ENCODE results near the gene LIPA.
A peak's percentile ranks its signal among the peaks of the same experiment; 100 is the strongest.
"Not testable (repeated sequence)": the region's sequence is repeated elsewhere in the genome, so short reads cannot be mapped to it uniquely, and the experiment has no call there.

LIPA gene

GRCh38 chr10:89269433-89270152 is 18.0 kb upstream of the LIPA start:
- no peak for DNase-seq

DNA sequence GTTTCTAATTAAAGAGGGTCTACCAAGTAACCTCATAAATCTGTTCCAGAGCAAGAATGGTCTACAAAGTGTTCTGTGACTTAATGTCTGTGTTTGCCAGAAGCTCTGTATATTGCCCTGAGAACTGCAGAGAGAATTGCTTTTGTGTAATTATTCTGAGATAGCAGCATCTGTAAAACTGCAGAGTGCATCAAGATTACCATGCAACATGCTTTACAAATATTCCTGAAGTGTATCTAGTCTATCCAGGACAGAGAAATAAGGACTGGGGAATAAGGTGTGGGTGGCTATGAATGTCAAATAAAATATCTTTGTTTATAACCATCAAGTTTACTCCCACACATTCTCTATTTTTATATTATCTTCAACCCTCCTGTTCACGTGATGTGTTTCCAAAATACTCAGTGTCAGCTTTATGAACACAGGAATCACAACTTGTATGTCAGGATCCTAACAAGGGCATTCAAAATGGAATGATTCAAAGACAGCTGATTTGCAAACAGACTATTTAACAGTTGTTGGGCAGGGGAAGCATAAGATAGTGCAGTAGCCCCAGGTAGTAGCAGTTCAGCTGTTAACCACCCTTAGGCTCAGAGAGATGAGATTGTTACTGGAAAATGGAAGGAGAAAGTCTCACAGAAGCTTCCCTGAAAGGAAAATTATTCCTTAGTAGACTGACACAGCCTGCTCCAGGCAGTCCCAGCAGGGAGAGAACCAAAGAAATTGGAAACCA is 15.3 kb upstream of the LIPA start:
- DNase-seq, result no peak

GRCh38 chr10:89263531-89263930 is 12.0 kb upstream of the LIPA start:
- DNase-seq, result no peak

- DNase-seq, result no peak
Observed at GRCh38 chr10:89263091-89263490, 11.5 kb upstream of the LIPA start.

GRCh38 chr10:89262086-89263051 is 10.8 kb upstream of the LIPA start:
- DNase-seq, result no peak

DNA sequence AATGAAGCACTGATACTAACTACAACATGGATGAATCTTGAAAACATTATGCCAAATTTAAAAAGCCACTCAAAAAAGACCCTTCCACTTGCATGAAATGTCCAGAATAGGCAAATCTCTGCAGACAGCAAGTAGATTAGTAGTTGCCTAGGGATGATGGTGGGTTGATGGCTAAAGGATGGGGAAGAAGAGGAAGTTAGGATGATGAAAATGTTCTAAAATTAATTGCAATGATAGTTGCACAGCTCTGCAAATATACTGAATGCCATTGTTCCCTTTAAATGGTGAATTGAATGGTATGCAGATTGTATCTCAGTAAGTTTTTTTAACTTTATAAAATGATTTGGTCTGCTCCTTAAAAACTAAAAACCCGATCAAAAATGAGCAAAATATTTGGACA is 7.3 kb upstream of the LIPA start:
- DNase-seq, result no peak

GRCh38 chr10:89257581-89257980 is 6.0 kb upstream of the LIPA start:
- DNase-seq, result no peak

GRCh38 chr10:89256962-89257361 is 5.4 kb upstream of the LIPA start:
- no peak for DNase-seq

- DNase-seq, result no peak
Observed at GRCh38 chr10:89256340-89256739, 4.8 kb upstream of the LIPA start.

DNA sequence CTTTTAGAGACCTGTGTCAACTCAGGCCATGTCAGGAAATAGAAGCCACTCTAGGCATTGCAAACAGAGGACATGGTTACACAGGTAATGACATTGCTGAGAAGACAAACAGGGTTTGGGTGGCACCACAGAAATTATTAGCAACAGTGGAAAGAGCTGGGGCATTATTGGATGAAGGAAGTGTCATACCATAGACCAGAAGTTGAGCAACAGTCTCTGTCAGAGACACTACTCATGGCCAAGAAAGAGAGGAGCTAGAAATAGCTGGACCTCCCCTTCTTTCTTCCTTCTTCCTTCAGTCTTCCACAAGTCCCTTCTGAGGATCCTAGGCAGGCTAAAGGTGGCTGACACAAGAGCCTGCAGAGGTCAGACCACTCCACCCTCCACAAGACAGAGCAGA is 4.2 kb upstream of the LIPA start:
- DNase-seq, result no peak

DNA sequence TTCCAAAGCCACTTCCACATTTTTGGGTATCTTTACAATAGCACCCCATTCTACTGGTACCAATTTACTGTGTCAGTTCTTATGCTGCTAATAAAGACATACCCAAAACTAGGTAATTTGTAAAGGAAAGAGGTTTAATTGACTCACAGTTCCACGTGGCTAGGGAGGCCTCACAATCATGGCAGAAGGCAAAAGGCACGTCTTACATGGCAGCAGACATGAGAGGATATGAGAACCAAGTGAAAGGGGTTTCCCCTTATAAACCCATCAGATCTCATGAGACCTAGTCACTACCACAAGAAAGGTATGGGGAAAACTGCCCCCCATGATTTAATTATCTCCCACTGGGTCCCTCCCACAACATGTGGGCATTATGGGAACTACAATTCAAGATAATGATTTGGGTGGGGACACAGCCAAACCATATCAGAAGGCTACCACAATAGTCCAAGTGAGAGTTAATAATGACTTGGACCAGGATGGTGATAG is 3.6 kb upstream of the LIPA start:
- not testable (repeated sequence) for DNase-seq

GRCh38 chr10:89252225-89252585 is 630 bp upstream of the LIPA start:
- DNase-seq, result no peak

DNA sequence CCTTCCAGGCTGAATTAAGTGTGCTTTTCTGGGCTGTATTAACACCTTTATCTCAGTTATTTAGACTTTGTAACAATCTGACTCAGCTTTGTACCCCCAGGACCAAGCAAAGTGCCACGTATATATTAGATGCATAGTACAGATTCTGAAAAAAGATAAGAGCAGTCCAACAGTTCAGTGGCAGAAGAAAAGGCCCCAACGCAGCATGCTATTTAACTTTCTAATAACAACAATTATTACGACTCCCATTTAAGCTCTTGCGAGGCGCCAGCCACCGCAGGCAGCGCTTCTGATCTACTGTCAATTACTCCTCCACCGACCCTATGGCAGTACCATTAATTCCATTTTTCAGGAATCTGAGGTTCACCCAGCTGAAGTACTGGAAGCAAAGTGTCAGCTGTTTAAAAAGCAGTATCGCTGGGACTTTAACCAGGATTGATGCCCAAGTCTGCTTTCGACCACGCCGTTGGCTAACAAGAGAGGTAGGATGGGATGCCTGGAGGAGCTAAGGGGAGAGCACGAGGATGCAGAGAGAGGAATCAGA is 638 bp downstream of the LIPA start:
- no peak for DNase-seq

DNA sequence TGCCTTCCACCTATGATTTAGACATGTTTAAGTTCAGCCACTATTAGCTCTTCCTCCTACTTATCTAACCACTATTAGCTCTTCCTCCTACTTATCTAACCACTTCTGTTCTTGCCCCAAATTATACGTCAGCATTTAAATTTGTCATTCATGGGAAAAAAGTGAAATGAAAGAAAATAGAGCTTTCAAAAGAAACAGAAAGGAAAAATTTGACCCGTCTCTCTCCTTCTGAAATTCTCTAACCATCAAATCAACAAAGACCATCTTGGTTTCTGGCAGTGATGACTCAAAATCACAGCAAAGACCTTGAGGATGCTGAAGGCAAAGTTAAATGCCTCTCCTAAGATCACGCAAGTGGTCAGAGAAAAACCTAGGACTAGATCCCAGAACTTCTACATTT is 2.6 kb downstream of the LIPA start:
- no peak for DNase-seq

DNA sequence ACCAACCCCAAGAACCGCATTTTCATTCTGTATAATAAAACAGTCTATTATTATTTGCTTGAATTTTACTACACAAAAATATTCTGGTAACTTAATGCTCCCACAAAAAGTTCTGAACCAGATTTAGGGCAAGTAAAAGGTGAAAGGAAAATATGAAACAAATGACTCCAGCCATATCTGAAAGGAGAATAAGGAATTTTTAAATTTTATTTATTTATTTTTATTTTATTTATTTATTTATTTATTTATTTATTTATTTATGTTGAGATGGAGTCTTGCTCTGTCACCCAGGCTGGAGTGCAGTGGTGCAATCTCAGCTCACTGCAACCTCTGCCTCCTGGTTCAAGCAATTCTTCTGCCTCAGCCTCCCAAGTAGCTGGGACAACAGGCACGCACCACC is 4.0 kb downstream of the LIPA start:
- not testable (repeated sequence) for DNase-seq

DNA sequence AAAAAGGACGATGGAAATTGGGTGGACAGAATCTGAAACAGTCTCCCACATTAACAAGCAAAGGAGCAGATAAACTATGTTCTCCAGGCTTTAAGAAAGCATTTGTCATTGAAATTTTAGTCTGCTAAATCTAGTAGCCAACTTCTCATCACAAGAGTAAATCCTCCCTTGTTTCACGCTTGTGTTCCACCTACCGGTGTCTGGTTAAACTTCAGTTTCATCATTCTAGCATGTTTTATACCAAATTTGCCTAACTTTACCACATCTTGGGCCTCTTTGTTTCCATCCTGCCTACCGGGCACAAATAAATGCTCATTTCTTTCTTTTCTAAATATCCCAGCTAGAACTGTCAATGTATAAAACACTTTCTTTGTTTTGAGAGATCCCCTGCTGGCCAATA is 5.8 kb downstream of the LIPA start:
- no peak for DNase-seq

DNA sequence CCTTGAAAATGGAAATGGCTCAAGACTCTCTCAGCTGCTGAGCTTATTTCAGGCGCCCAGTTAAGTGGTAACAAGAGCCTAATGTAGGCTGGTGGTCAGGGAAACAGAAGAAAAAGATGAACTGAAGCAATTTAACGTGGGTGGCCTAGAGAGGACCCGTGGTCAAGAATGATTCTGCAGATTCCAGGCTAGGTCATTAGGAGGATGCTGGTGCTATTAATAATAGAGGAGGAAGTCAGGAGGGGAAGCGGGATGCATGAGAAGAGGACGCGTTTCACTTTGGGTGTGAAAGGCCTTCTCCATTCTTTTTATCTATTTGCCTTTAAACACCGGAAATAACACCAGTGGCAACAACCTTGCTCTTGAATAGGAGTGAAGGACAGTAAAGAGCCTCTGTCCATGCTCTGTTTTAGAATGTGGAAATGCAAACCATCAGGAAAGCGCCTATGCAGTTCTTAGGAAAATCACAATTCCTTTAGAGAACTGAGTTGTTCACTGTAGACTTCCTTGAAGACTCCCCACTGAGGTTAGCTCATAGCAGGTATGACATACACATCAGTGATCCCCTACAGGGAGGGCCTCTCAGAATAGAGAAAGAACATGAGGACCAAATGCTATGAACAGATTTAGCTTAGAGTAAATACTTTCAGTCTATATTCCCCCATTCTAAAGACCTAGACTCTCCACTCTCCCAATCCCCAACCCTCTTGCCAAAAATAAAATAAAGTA is 8.6 kb downstream of the LIPA start:
- DNase-seq, result peak in 1 of 2 donors; percentile 24

GRCh38 chr10:89242345-89242684 is 9.3 kb downstream of the LIPA start:
- no peak for DNase-seq

DNA sequence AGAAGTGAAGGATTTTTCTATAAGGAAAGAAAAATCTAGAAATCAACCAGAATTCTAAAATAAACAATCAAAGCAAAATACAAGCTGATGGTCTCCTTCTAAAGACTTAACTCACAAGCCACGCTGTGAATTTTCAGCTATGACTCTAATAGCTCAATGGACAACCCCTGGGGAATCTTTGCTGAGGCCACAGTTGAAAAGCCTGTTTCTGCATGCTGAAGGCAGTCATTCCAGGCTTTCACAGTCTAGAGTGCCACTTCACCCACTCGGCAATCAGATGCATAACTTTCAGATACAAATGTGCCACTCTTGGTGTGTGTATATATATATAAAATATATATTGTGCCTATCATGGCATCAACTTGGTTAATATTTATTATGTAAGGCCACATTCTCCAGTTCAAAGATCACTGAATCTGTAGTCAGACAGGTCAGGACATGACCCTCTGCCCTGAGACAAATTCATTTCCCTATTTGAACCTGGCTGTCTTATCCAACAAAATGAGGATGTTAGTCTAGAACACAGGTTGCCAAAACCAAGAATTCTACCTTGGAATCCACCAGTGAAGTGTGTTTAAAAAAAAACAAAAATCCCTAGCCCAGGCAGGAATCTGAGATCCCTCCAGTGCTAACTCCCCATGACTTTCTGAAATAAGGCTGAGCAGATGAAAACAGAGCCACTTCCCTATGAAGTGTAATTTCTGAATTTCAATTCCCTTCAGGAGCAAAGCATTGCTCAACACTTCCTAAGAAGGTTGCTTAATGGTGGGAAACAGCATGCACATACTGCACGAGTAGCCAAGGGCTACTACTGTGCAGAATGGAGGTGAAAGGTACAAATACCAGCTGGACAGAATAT is 9.9 kb downstream of the LIPA start:
- DNase-seq, result no peak

DNA sequence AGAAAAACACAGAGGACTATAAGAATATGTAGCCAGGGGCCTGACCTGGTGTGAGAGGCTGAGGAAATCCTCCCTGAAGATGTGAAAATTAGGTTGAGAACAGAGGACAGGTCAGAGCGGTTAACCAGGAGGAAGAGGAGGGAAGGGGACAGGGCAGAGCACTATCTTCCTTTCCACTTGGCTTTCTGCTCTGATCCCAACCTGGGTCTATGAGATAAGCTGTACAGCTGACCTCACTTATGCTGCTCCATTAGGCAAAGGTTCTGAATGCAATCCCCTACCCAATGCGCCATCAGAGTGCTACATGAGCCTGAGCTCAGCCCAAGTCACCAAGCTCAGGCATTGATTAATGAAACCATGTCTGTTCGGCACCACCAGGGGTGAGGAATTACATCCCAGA is 10.5 kb downstream of the LIPA start:
- DNase-seq, result no peak

DNA sequence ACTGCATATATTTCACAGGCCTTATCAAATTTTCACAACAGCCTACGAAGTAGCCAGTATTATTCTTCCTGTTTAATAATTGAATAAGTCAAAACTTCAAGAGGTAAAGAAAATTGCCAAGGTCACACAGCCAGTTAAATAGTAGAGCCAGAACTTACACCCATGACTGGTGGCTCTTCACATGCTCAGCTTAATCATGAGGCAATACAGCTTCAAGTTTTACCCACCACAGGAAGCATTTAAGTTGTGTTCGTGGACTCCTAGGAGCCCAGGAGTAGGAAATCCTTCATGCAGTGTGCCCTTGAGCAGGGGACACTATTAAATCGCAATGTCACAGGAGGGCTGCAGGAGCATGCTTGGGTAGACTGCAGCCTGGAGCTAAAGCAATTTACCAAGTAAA is 11.1 kb downstream of the LIPA start:
- no peak for DNase-seq

Measured in CD4-positive, alpha-beta T cell treated with Interleukin-4 for 1 hour (primary cell).